ENCODE data around the gene PDGFRA. TPM values are rescaled to one million over a fixed set of nuclear protein-coding genes. Genes with fewer than 3 reads are reported as not detected.

The PDGFRA gene
- total RNA-seq, 2 donors from 2014 or later, result 20.5 to 32.5 TPM

DNA sequence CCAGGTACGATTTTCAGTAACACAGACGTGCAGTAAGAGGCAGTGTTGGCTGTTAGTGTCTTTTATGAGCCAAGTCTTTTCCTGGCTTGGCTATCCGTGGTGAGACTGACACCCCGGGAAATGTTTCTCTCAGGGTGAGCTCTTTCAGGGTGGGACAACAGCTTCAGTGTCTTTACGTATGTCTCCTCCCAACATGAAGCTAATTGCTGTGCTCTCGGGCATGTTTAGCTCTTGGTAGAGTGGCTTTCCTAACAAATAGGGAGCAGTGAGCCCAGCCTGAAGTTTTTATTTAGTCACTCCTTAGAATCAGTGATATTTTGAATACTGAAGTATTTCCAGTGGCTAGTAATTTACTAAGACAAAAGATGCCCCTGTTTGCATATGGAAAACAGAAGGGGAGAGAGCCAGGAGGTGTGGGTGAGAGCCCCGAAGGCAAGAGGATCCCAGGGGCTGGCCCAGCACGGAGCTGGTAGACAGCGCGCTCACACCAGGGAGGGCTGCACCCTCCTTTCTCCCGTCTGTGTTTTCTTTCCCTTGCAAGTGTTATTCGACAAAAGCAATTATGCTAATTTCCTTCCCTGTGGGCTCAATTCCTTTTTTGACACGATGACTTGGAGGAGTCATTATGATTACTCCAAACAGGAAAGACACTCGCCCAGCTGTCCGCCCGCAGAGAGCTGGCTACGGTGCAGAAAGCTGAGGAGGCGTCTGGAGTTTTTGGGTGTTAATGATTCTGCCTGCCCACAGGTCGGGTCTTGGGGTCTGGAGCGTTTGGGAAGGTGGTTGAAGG is 47.7 kb downstream of the PDGFRA start:
- no peaks in the 10 kb centered on the region for H3K9me3 ChIP-seq
- peak overlapping the region in 1 of 2 donors; percentile 8 for H3K9ac ChIP-seq (ENCODE audit: low read depth in 2 of 2, low read length in 2 of 2)
- no peak for DNase-seq
- H3K36me3 ChIP-seq, result no peaks in the 10 kb centered on the region
- no peaks in the 10 kb centered on the region for H3K4me1 ChIP-seq
- no peak overlapping the region for H3K27ac ChIP-seq
- H3K4me3 ChIP-seq, result no peak overlapping the region
- no peak for TF ChIP-seq CTCF (IDR thresholded peaks at IDR 0.05)
- intact Hi-C loops (cut with DNase I), result no loop called here
- no peaks in the 10 kb centered on the region for H3K27me3 ChIP-seq

DNA sequence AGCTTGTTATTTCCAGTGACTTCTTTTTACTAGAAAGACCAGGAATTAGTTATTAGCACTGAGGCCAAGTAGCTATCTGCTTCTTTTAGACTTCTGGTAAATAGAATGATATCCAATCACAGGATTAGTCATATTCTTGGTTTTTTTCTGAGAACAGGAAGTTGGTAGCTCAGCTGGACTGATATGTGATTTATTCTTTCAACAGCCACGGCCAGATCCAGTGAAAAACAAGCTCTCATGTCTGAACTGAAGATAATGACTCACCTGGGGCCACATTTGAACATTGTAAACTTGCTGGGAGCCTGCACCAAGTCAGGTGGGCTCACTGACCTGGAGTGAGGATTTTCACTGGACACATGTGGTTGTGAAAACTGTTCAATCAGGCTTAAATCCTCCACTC is 48.6 kb downstream of the PDGFRA start:
- H3K27me3 ChIP-seq, result no peaks in the 10 kb centered on the region
- no peak for TF ChIP-seq CTCF (IDR thresholded peaks at IDR 0.05)
- no peaks in the 10 kb centered on the region for H3K4me1 ChIP-seq
- no peak overlapping the region for H3K27ac ChIP-seq
- DNase-seq, result no peak
- intact Hi-C loops (cut with DNase I), result no loop called here
- no peak overlapping the region for H3K4me3 ChIP-seq
- H3K9ac ChIP-seq (ENCODE audit: low read depth in 2 of 2, low read length in 2 of 2), result no peak overlapping the region
- no peaks in the 10 kb centered on the region for H3K9me3 ChIP-seq
- no peaks in the 10 kb centered on the region for H3K36me3 ChIP-seq

GRCh38 chr4:54278216-54278615 is 49.1 kb downstream of the PDGFRA start:
- no peak for TF ChIP-seq CTCF (IDR thresholded peaks at IDR 0.05)
- Histone ChIP-seq H3K9me3 (no peaks in the 10 kb centered on the region), H3K9ac (ENCODE audit: low read depth in 2 of 2, low read length in 2 of 2) (no peak overlapping the region), H3K27me3 (no peaks in the 10 kb centered on the region), H3K36me3 (no peaks in the 10 kb centered on the region), H3K27ac (no peak overlapping the region), H3K4me3 (no peak overlapping the region), H3K4me1 (no peaks in the 10 kb centered on the region)
- no peak for DNase-seq
- intact Hi-C loops (cut with DNase I), result no loop called here

- H3K9ac ChIP-seq (ENCODE audit: low read depth in 2 of 2, low read length in 2 of 2), result no peak overlapping the region
- no peak for TF ChIP-seq CTCF (IDR thresholded peaks at IDR 0.05)
- no peaks in the 10 kb centered on the region for H3K27me3 ChIP-seq
- no peaks in the 10 kb centered on the region for H3K9me3 ChIP-seq
- no peaks in the 10 kb centered on the region for H3K36me3 ChIP-seq
- DNase-seq, result peak; percentile 30
- no peaks in the 10 kb centered on the region for H3K4me1 ChIP-seq
- H3K27ac ChIP-seq, result no peak overlapping the region
- no peak overlapping the region for H3K4me3 ChIP-seq
- intact Hi-C loops (cut with DNase I), result no loop called here
Measured at GRCh38 chr4:54281054-54281766, 52.1 kb downstream of the PDGFRA start.

GRCh38 chr4:54282837-54283236 is 53.7 kb downstream of the PDGFRA start:
- Histone ChIP-seq H3K4me1 (no peaks in the 10 kb centered on the region), H3K27ac (no peak overlapping the region), H3K9me3 (no peaks in the 10 kb centered on the region), H3K36me3 (no peaks in the 10 kb centered on the region), H3K9ac (ENCODE audit: low read depth in 2 of 2, low read length in 2 of 2) (no peak overlapping the region), H3K27me3 (no peaks in the 10 kb centered on the region), H3K4me3 (no peak overlapping the region)
- intact Hi-C loops (cut with DNase I), result no loop called here
- no peak for TF ChIP-seq CTCF (IDR thresholded peaks at IDR 0.05)
- no peak for DNase-seq
